Astrocyte (in vitro differentiated cells and primary cell): ENCODE results near the gene DPP9.

Experiments
- CTCF ChIP-seq: IDR thresholded peaks from 2 replicates; pipeline ENCODE4 v1.5.1; 2011; ENCODE audit warnings: low read depth, mild to moderate bottlenecking, inconsistent platforms, low read length, moderate library complexity; ENCODE audit not compliant: insufficient read depth
- EZH2 ChIP-seq: IDR thresholded peaks from 2 replicates; pipeline ENCODE4 v1.6.1; 2012; ENCODE audit warnings: mild to moderate bottlenecking, low read length, inconsistent platforms; ENCODE audit not compliant: insufficient read depth

DNA sequence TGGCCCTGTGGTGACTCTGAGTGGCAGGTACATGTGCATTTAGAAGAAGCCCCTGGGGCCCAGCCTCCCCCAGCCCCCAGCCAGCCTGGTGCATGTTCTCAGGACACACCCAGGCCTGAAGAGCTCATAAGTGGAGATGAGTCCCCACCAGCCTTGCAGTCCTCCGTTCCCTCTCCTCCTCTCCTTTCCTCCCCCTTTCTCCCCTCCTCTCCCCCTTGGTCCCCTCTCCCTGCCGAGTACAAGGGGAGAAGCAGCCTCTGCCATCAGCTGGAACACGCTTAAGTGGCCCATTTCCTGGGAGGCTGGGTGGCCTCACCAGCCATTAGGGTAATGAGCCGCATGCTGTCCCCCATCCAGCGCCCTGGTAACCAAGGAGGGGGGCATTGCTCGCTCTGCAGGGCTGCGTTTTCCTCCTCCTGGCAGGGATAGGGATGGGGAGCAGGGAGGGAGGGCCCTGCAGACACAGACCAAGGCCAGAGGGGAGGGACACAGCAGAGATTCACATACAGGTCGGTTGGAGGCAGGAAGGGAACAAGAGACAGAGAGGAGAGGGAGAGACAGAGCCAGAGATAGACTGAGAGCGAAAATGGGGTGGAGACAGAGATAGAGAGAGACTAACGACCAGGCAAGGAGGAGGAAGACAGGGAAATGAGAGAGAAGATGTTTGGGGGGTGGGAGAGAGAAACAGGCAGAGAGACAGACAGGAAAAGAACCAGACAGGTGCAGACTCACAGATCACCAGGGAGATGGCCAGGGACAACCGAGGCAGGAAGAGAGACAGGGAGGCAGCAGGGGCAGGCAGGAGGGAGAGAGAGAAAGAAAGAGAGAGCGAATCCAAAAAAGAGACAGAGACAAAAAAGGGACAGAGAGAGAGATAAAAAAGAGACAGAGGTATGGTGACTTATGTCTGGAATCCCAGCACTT lies 19.3 kb upstream of the DPP9 start:
- TF ChIP-seq CTCF = no peak
- no peak for TF ChIP-seq EZH2
